Measurements from ENCODE around the gene TTLL11.

The TTLL11 gene

DNA sequence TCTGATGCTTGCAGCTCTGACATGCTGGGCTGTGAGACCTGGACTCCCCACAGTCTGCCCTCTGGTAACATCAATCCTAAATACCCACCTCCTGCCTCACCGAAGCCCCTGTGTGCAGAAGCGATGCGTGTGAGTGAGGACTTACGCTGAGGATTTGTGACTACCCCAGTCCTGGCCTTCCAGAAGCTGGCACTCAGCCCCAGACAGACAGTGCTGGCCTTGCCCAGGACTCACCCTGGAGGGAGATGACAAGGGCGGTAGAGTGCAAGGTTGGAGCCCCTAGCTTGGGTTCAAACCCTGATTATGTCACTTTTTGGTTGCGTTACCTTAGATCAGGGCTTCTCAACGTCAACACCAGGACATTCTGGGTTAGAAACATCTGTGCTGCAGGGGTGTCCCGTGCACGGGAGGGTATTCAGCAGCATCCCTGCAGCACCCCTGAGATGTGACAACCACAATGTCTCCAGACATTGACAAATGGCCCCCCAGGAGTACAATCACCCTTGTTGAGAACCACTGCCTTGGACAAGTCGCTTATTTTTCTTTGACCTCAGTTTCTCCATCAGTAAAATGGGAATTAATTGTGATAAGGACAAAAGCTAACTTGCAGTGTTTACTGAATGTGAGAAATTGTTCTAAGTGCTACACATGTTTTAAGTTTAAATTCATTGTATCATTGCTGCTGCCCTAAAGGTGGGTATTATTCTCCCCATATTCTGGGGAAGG lies 23.5 kb upstream of the TTLL11 start:
- peak overlapping the region; percentile 68 for H3K27ac ChIP-seq (ENCODE audit: low read depth, low read length)
- 0 out of 2 replicates have a peak overlapping the region, but pooled peaks have one; percentile 2 for H3K9ac ChIP-seq (ENCODE audit: low read depth, low read length)
- H3K4me3 ChIP-seq (ENCODE audit: low read depth, low read length), result no peak overlapping the region
- H3K4me1 ChIP-seq (ENCODE audit: control insufficient read depth, insufficient read depth, low read length), result peaks cover 19% of the 10 kb centered on the region
- H3K27me3 ChIP-seq (ENCODE audit: control insufficient read depth, insufficient read depth, low read length), result no peaks in the 10 kb centered on the region
- H3K36me3 ChIP-seq (ENCODE audit: control insufficient read depth, insufficient read depth, low read length), result no peaks in the 10 kb centered on the region
- no peaks in the 10 kb centered on the region for H3K9me3 ChIP-seq (ENCODE audit: control insufficient read depth, insufficient read depth, low read length)

GRCh38 chr9:122116040-122116439 lies 22.9 kb upstream of the TTLL11 start:
- 0 out of 2 replicates have a peak overlapping the region, but pooled peaks have one; percentile 2 for H3K9ac ChIP-seq (ENCODE audit: low read depth, low read length)
- H3K9me3 ChIP-seq (ENCODE audit: control insufficient read depth, insufficient read depth, low read length), result no peaks in the 10 kb centered on the region
- H3K4me1 ChIP-seq (ENCODE audit: control insufficient read depth, insufficient read depth, low read length), result peaks cover 19% of the 10 kb centered on the region
- no peaks in the 10 kb centered on the region for H3K36me3 ChIP-seq (ENCODE audit: control insufficient read depth, insufficient read depth, low read length)
- H3K27me3 ChIP-seq (ENCODE audit: control insufficient read depth, insufficient read depth, low read length), result no peaks in the 10 kb centered on the region
- H3K4me3 ChIP-seq (ENCODE audit: low read depth, low read length), result no peak overlapping the region
- peak overlapping the region; percentile 74 for H3K27ac ChIP-seq (ENCODE audit: low read depth, low read length)

- no peaks in the 10 kb centered on the region for H3K27me3 ChIP-seq (ENCODE audit: control insufficient read depth, insufficient read depth, low read length)
- no peaks in the 10 kb centered on the region for H3K36me3 ChIP-seq (ENCODE audit: control insufficient read depth, insufficient read depth, low read length)
- H3K9me3 ChIP-seq (ENCODE audit: control insufficient read depth, insufficient read depth, low read length), result no peaks in the 10 kb centered on the region
- H3K4me3 ChIP-seq (ENCODE audit: low read depth, low read length), result no peak overlapping the region
- H3K27ac ChIP-seq (ENCODE audit: low read depth, low read length), result peak overlapping the region; percentile 74
- H3K9ac ChIP-seq (ENCODE audit: low read depth, low read length), result no peak overlapping the region
- peaks cover 19% of the 10 kb centered on the region for H3K4me1 ChIP-seq (ENCODE audit: control insufficient read depth, insufficient read depth, low read length)
These were observed 22.3 kb upstream of the TTLL11 start for GRCh38 chr9:122115176-122116035.

DNA sequence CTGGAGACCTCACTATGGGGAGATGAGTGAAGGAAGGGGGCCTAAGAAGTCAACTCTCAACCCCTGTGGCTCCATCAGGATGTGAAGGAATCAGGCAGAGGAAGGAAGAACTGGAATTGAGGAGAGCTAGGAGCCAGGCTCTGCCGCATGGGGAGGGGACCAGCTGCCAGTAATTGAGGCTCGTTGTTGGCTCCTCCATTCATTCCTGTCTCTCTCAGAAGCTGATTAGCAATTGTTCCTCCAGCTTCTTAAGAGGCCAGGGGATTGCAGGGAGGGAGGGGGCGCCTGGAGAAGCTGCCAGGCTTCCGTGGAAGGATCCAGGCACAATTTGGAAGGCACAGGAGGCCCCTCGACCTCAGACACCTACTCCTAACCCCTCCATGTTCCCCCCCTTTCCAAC lies 20.5 kb upstream of the TTLL11 start:
- Histone ChIP-seq H3K4me3 (ENCODE audit: low read depth, low read length) (no peak overlapping the region), H3K4me1 (ENCODE audit: control insufficient read depth, insufficient read depth, low read length) (peaks cover 19% of the 10 kb centered on the region), H3K36me3 (ENCODE audit: control insufficient read depth, insufficient read depth, low read length) (no peaks in the 10 kb centered on the region)

GRCh38 chr9:122112238-122112637 lies 19.1 kb upstream of the TTLL11 start:
- no peak overlapping the region for H3K27ac ChIP-seq (ENCODE audit: low read depth, low read length)
- H3K4me3 ChIP-seq (ENCODE audit: low read depth, low read length), result no peak overlapping the region
- H3K36me3 ChIP-seq (ENCODE audit: control insufficient read depth, insufficient read depth, low read length), result no peaks in the 10 kb centered on the region
- no peaks in the 10 kb centered on the region for H3K9me3 ChIP-seq (ENCODE audit: control insufficient read depth, insufficient read depth, low read length)
- H3K4me1 ChIP-seq (ENCODE audit: control insufficient read depth, insufficient read depth, low read length), result peaks cover 19% of the 10 kb centered on the region
- no peaks in the 10 kb centered on the region for H3K27me3 ChIP-seq (ENCODE audit: control insufficient read depth, insufficient read depth, low read length)
- H3K9ac ChIP-seq (ENCODE audit: low read depth, low read length), result no peak overlapping the region

More for the DNA sequence above, 20.5 kb upstream of the TTLL11 start:
- Histone ChIP-seq H3K9me3 (ENCODE audit: control insufficient read depth, insufficient read depth, low read length) (no peaks in the 10 kb centered on the region), H3K9ac (ENCODE audit: low read depth, low read length) (no peak overlapping the region), H3K27me3 (ENCODE audit: control insufficient read depth, insufficient read depth, low read length) (no peaks in the 10 kb centered on the region), H3K27ac (ENCODE audit: low read depth, low read length) (no peak overlapping the region)

- no peaks in the 10 kb centered on the region for H3K36me3 ChIP-seq (ENCODE audit: control insufficient read depth, insufficient read depth, low read length)
- no peak overlapping the region for H3K4me3 ChIP-seq (ENCODE audit: low read depth, low read length)
- no peaks in the 10 kb centered on the region for H3K27me3 ChIP-seq (ENCODE audit: control insufficient read depth, insufficient read depth, low read length)
- H3K9ac ChIP-seq (ENCODE audit: low read depth, low read length), result no peak overlapping the region
- H3K27ac ChIP-seq (ENCODE audit: low read depth, low read length), result no peak overlapping the region
- peaks cover 18% of the 10 kb centered on the region for H3K4me1 ChIP-seq (ENCODE audit: control insufficient read depth, insufficient read depth, low read length)
- H3K9me3 ChIP-seq (ENCODE audit: control insufficient read depth, insufficient read depth, low read length), result no peaks in the 10 kb centered on the region
These were observed 18.4 kb upstream of the TTLL11 start for GRCh38 chr9:122111413-122112085.

DNA sequence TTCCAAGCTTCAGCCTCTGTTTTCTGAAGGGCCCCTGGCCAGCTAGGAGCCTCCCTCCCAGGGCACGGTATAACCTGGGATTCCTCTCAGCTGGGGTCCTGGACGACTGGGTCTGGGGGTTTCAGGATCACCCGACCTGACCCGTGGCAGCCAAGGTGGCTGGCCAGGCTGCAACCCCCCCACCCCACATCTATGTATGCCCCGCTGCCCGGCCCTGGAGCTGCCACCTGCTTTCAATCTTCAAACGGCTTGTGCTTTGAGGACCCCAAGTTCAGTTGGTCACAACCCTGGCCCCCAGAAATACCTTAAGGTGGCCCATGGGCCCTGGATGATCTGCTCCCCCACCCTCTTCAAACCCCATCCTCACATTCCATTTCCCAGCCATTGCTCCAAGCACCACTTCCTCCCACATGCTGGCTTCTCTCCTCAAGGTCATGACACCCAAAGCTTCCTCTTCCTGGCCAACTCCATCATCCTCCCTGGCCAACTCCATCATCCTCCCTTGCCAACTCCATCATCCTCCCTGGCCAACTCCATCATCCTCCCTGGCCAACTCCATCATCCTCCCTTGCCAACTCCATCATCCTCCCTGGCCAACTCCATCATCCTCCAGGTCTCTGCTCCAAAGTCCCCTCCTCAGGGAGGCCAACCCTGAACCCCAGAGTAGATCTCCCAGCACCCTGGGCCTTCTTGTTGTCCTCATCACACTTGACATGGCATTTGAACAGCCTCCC lies 17.2 kb upstream of the TTLL11 start:
- Histone ChIP-seq H3K27me3 (ENCODE audit: control insufficient read depth, insufficient read depth, low read length) (no peaks in the 10 kb centered on the region), H3K9me3 (ENCODE audit: control insufficient read depth, insufficient read depth, low read length) (no peaks in the 10 kb centered on the region), H3K36me3 (ENCODE audit: control insufficient read depth, insufficient read depth, low read length) (no peaks in the 10 kb centered on the region), H3K4me1 (ENCODE audit: control insufficient read depth, insufficient read depth, low read length) (peaks cover 6% of the 10 kb centered on the region; the same call in 1 of the 2 replicates), H3K27ac (ENCODE audit: low read depth, low read length) (no peak overlapping the region), H3K4me3 (ENCODE audit: low read depth, low read length) (no peak overlapping the region), H3K9ac (ENCODE audit: low read depth, low read length) (no peak overlapping the region)

- Histone ChIP-seq H3K36me3 (ENCODE audit: control insufficient read depth, insufficient read depth, low read length) (no peaks in the 10 kb centered on the region), H3K9ac (ENCODE audit: low read depth, low read length) (no peak overlapping the region), H3K4me3 (ENCODE audit: low read depth, low read length) (no peak overlapping the region)
These were observed 16.1 kb upstream of the TTLL11 start for GRCh38 chr9:122109035-122109813.

DNA sequence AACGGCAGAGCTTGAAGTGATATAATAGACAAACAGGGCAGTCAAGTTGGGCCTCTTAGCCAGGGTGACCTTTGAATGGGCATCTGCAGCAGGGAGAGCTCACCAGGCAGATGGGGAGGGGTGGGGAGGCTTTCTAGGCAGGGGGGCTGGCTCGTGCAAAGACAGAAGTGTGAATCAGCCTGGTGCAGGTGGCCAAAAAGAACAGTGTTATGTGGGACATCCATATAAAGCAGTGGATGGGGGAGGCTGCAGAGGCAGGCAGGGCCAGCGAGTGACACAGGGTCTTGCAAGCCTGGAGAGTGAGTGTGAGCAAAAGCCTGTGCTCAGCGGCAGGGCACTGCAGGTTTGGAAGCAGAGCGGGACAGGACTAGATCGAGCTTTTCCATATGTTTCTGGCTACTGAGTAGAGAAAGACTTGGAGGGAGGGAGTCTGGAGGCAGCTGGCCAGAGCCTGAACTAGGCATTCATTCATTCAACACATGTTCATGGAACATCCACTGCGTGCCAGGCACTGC lies 14.2 kb upstream of the TTLL11 start:
- Histone ChIP-seq H3K4me3 (ENCODE audit: low read depth, low read length) (no peak overlapping the region), H3K36me3 (ENCODE audit: control insufficient read depth, insufficient read depth, low read length) (no peaks in the 10 kb centered on the region), H3K9ac (ENCODE audit: low read depth, low read length) (no peak overlapping the region), H3K27me3 (ENCODE audit: control insufficient read depth, insufficient read depth, low read length) (no peaks in the 10 kb centered on the region), H3K9me3 (ENCODE audit: control insufficient read depth, insufficient read depth, low read length) (no peaks in the 10 kb centered on the region; the same call in 1 of the 2 replicates), H3K4me1 (ENCODE audit: control insufficient read depth, insufficient read depth, low read length) (no peaks in the 10 kb centered on the region; the same call in 1 of the 2 replicates), H3K27ac (ENCODE audit: low read depth, low read length) (no peak overlapping the region)

More at GRCh38 chr9:122109035-122109813, 16.1 kb upstream of the TTLL11 start:
- H3K27ac ChIP-seq (ENCODE audit: low read depth, low read length), result no peak overlapping the region
- no peaks in the 10 kb centered on the region for H3K27me3 ChIP-seq (ENCODE audit: control insufficient read depth, insufficient read depth, low read length)
- H3K4me1 ChIP-seq (ENCODE audit: control insufficient read depth, insufficient read depth, low read length), result no peaks in the 10 kb centered on the region; the same call in 1 of the 2 replicates
- H3K9me3 ChIP-seq (ENCODE audit: control insufficient read depth, insufficient read depth, low read length), result no peaks in the 10 kb centered on the region

All from HUES48 (cell line).